Activated T-helper 1 cell treated with anti-CD3 and anti-CD28 coated beads, Interleukin-12 subunit alpha, Interleukin-12 subunit beta, Interleukin-2, Interleukin-4 antibody, amounts not matched to agents 30 ng/mL and 10 ng/mL and 1 ng/mL, durations not matched to agents 14 hours and 24 hours and 36 hours (primary cell): ENCODE measurements around the gene POLR2M. TPM values are rescaled to one million over a fixed set of nuclear protein-coding genes. Genes with fewer than 3 reads are reported as not detected.

Experiments
- DNase-seq: peaks from one replicate; pipeline ENCODE4 v3.0.0; 2021; ENCODE audit warnings: low spot score
- H3K27ac Mint-ChIP-seq: one replicate; pipeline ENCODE4 v1.8.0; 2021; ENCODE audit warnings: mild to moderate bottlenecking, mixed read lengths
- H3K27me3 Mint-ChIP-seq: one replicate; pipeline ENCODE4 v1.8.0; 2022; ENCODE audit warnings: mild to moderate bottlenecking, moderate library complexity, mixed read lengths; ENCODE audit not compliant: insufficient read depth
- H3K36me3 Mint-ChIP-seq: one replicate; pipeline ENCODE4 v1.8.0; 2021; ENCODE audit warnings: low read depth, mixed read lengths
- H3K4me1 Mint-ChIP-seq: one replicate; pipeline ENCODE4 v1.8.0; 2021; ENCODE audit warnings: low read depth, mixed read lengths
- H3K4me3 Mint-ChIP-seq: one replicate; pipeline ENCODE4 v1.8.0; 2021; ENCODE audit warnings: mild to moderate bottlenecking, moderate library complexity, mixed read lengths
- H3K9me3 Mint-ChIP-seq: one replicate; pipeline ENCODE4 v1.8.0; 2021; ENCODE audit warnings: mixed read lengths
- intact Hi-C: fragments of 100-400 bp; cut with micrococcal nuclease; formaldehyde crosslinking; loops from one replicate; pipeline ENCODE4 v1.15.1; 2024
- total RNA-seq: library from RNA; stranded (reverse); gene quantifications from 2 replicates; pipeline ENCODE4 v1.2.3, GENCODE V29; 2022

POLR2M gene
- total RNA-seq, 1 donor from 2014 or later, result 60.3 TPM

DNA sequence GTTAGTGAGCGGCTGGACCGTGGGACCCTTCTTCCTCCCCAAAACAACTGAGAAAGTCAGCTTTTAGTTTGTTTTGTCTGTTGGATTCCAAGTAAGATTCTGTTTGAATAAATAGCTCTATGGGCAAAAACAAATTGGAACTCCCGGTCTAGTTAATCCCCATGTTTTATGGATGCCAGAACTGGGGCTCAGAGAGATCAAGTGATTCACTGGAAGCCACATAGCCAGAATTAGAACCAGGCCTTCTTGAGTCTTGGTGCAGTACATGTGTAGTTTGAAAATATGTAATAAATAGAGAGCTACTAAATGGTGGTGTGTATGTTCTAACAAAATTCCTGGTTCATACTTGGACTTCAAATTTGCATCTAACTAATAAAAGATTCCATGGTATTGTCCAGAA lies 29.3 kb upstream of the POLR2M start:
- no peak for DNase-seq
- Mint-ChIP-seq H3K27ac (no peak overlapping the region), H3K36me3 (no peaks in the 10 kb centered on the region), H3K27me3 (peaks cover 12% of the 10 kb centered on the region), H3K4me3 (no peak overlapping the region), H3K9me3 (no peaks in the 10 kb centered on the region), H3K4me1 (peaks cover 15% of the 10 kb centered on the region)
- intact Hi-C loops, result no loop called here

DNA sequence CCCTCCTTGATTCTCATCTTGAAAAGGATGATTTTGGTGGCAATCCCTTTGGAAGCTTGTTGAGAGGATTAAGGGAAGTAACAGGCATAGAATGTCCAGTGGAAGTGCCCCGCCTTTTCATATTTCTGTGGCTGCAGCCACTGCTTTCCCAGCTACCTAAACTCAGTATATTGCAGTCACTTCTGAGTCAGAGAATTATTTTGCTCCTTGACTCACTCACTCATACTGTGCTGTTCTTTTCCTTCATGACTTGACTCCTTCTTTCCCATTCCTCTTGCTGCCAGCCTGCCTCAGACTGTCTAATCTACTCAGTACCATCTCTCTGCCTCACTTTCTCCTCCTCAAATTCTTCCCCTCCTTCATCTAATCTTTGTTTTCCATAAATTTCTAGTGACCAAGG lies 26.5 kb upstream of the POLR2M start:
- no peak for DNase-seq
- intact Hi-C loops, result no loop called here
- no peak overlapping the region for H3K27ac Mint-ChIP-seq
- no peaks in the 10 kb centered on the region for H3K9me3 Mint-ChIP-seq
- H3K27me3 Mint-ChIP-seq, result peaks cover 5% of the 10 kb centered on the region
- H3K4me3 Mint-ChIP-seq, result no peak overlapping the region
- H3K36me3 Mint-ChIP-seq, result no peaks in the 10 kb centered on the region
- peaks cover 15% of the 10 kb centered on the region for H3K4me1 Mint-ChIP-seq

DNA sequence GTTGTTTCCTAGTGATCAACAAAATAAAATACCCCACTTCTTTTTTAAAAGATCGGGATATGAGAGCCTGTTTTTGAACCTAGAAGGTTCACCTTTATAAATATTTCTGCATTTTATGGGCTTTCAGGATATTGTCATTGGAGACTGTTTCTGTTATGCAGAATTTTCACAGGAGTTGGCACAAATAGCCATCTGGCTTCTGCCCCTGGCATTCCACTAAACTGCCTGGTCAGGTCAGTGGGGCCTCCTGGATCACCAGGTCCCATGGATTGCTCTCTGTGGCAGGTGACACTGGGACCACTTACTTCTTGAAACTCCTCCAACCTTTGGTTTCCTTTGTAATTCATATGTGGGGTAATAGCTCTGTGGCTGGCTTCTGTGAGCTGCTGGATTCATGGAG lies 25.5 kb upstream of the POLR2M start:
- H3K27me3 Mint-ChIP-seq, result no peaks in the 10 kb centered on the region
- no peaks in the 10 kb centered on the region for H3K36me3 Mint-ChIP-seq
- no peak overlapping the region for H3K27ac Mint-ChIP-seq
- H3K4me1 Mint-ChIP-seq, result peaks cover 15% of the 10 kb centered on the region
- H3K4me3 Mint-ChIP-seq, result no peak overlapping the region
- no peak for DNase-seq
- H3K9me3 Mint-ChIP-seq, result no peaks in the 10 kb centered on the region
- intact Hi-C loops, result no loop called here

DNA sequence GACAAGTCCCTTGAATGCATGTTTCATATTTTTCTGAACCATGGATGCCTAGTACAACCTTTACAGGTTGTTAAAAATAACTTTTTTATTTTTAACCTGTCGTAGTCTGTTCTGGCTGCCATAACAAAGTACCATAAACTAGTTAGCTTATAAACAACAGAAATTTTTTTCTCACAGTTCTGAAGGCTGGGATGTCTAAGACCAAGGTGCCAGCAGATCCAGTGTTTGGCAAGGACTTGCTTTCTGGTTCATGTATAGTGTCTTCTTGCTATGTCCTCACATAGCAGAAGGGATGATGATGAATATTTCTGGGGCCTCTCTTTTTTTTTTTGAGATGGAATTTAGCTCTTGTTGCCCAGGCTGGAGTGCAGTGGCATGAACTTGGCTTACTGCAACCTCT lies 23.0 kb upstream of the POLR2M start:
- no peaks in the 10 kb centered on the region for H3K36me3 Mint-ChIP-seq
- DNase-seq, result no peak
- peaks cover 15% of the 10 kb centered on the region for H3K4me1 Mint-ChIP-seq
- H3K9me3 Mint-ChIP-seq, result no peaks in the 10 kb centered on the region
- no peak overlapping the region for H3K4me3 Mint-ChIP-seq
- no peaks in the 10 kb centered on the region for H3K27me3 Mint-ChIP-seq
- H3K27ac Mint-ChIP-seq, result no peak overlapping the region
- intact Hi-C loops, result no loop called here

DNA sequence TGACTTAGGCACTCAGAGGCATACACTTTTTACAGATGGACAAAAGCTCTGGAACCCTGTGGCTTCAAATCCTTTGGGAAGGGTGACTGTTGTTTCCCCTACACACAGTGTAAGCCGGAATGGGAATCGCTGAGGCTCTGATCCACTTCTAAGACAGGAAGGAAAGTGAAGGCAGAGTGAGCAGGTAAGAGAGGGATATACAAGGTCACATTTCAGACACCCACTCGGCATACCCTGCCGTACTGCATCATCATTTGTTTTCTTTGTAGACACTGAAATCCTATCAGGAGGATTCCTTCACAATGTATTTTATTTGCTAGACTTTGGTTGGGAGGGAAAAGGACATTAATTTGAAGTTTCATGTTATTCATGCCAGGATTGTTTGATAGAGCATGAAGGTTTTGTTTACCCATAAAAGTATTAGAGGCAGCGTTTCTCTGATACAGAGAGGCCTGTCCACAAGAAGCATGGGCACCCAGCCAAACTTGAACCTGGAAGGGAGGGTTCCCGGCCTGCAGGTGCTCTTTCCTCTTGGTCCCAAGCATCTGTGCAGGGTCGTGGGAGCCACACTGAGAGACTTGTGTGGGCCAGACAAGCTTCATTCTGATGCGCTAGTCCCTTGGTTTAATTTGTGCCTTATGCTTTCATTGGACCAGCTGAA lies 21.9 kb upstream of the POLR2M start:
- no peak for DNase-seq
- no peaks in the 10 kb centered on the region for H3K36me3 Mint-ChIP-seq
- H3K27me3 Mint-ChIP-seq, result no peaks in the 10 kb centered on the region
- H3K4me3 Mint-ChIP-seq, result no peak overlapping the region
- intact Hi-C loops, result no loop called here
- peaks cover 15% of the 10 kb centered on the region for H3K4me1 Mint-ChIP-seq
- H3K9me3 Mint-ChIP-seq, result no peaks in the 10 kb centered on the region
- no peak overlapping the region for H3K27ac Mint-ChIP-seq

DNA sequence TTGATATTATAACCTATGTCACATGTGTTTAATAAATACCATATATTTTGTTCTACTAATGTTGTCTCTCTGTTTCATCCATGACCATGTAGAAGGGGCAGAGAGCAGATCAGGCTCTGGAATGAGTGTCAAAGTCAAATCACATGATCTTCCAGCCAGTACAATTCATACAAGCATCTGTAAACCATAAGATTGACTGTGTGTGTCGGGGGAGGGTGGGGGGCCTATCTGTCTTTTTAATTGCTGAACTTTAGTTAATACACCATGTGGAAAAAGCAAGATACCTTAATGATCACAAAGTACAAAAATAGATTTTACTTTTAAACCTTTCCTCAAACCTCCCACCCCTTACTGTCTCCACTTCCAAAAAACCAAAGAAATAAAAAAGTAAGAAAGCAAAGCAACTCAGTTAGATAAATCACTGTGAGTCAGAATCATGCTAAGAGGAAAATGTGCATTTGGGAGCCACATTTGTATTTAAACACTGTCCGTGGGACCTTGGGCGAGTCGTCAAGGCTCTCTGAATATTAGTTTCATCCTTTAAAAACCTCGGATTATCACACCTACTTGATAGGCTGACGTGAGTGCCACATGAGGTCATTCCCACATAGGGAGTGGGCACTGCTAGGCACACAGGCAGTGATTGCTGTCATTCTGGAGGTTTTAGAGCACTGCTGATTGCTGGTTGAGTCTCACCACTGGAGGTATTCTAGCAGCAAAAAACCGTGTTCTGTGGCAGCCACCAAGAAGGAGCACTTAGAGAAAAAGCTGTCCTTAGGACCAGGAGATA lies 21.0 kb upstream of the POLR2M start:
- Mint-ChIP-seq H3K27ac (no peak overlapping the region), H3K36me3 (no peaks in the 10 kb centered on the region), H3K27me3 (no peaks in the 10 kb centered on the region), H3K4me3 (no peak overlapping the region), H3K9me3 (no peaks in the 10 kb centered on the region), H3K4me1 (peaks cover 9% of the 10 kb centered on the region)
- intact Hi-C loops, result no loop called here
- no peak for DNase-seq

DNA sequence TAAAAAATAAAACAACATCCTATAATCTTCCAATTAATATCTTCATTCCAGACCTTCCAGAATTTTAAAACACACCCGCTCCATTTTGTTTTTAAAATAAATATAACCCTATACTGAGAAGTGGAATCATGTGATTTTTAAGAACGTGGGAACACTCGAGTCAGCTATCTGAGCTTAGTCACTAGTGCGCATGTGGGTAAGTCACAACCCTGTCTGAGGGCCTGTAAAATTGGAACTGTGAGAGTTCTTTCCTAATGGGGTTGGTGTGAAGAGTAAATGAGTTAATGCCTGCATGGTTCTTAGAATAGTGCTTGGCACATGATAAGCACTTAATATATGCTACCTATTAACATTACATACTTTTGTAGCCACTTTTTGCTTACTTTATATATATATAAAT lies 19.9 kb upstream of the POLR2M start:
- Mint-ChIP-seq H3K4me3 (no peak overlapping the region), H3K27me3 (no peaks in the 10 kb centered on the region), H3K4me1 (no peaks in the 10 kb centered on the region), H3K27ac (no peak overlapping the region), H3K36me3 (no peaks in the 10 kb centered on the region), H3K9me3 (no peaks in the 10 kb centered on the region)
- DNase-seq, result no peak
- intact Hi-C loops, result no loop called here

DNA sequence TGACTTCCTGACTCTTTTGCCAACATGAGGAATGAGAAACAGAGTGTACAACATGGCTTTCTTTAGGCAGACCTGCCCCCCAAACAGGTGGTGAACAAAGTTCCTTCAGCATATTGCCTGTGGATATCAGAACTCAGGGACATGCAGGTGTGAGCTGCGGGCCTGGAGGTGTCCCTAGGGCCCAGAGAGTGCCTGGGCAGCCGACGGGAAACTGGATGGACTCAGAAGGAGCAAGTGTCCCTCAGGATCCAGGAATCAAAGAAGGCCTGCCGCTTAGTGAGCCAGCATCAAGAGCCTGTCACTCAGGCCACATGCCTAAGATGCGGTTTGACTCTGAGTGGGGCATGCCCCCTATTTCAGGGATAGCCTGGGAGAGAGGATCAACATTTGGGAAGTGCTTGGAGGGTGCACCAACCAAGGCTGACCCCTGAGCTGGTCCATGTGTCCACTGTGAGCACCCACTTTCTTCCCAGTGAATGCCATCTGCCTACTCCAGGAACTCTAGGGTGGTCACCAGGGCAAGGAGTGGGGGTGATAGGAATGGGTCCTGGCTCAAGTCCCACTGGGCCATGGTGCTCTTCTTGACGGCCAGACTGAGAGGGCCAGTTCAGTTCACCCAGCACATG lies 16.1 kb upstream of the POLR2M start:
- no peak overlapping the region for H3K27ac Mint-ChIP-seq
- no peak for DNase-seq
- H3K4me1 Mint-ChIP-seq, result no peaks in the 10 kb centered on the region

DNA sequence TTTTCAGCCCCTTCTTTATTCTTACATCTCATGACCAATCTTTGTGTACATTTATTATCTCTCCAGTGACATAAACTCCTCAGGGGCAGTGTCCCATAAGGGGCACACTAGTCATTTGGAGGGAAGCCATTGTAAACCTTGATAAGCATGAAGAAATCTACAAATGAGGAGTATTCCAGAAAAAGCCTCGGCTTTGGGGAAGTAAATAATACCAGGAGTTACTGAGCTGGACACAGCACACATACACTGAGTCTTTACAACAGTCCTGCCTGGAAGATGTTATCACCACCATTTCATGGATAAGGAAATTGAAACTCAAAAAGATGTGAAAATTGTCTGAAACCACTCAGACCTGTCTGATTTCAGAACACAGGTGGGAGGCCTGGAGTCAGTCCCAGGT lies 15.4 kb upstream of the POLR2M start:
- no peaks in the 10 kb centered on the region for H3K27me3 Mint-ChIP-seq
- no peak overlapping the region for H3K4me3 Mint-ChIP-seq
- H3K36me3 Mint-ChIP-seq, result no peaks in the 10 kb centered on the region
- H3K27ac Mint-ChIP-seq, result no peak overlapping the region
- no peak for DNase-seq
- intact Hi-C loops, result no loop called here
- no peaks in the 10 kb centered on the region for H3K9me3 Mint-ChIP-seq
- no peaks in the 10 kb centered on the region for H3K4me1 Mint-ChIP-seq

More for the DNA sequence above, 16.1 kb upstream of the POLR2M start:
- no peak overlapping the region for H3K4me3 Mint-ChIP-seq
- no peaks in the 10 kb centered on the region for H3K9me3 Mint-ChIP-seq
- no peaks in the 10 kb centered on the region for H3K36me3 Mint-ChIP-seq
- intact Hi-C loops, result no loop called here
- H3K27me3 Mint-ChIP-seq, result no peaks in the 10 kb centered on the region

DNA sequence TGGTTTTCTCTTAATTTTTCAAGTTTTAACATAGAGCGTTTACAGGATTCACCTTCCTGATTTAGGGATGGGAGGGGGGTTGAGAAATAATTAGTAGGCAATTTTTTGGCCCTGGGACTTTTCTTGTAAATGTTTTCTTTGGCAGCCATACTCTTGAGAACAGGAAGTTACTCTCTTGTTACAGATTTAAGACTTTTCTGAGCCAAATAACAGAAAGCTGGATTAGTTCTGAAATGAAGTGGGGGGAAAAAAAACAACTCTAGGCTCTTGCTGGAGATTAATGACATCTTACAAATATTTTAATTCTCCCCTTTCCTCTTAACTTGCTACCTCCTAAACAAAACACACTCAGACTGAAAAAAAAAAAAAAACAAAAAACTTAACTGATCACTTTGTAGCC lies 13.8 kb upstream of the POLR2M start:
- Mint-ChIP-seq H3K4me3 (no peak overlapping the region), H3K9me3 (no peaks in the 10 kb centered on the region), H3K27me3 (no peaks in the 10 kb centered on the region), H3K27ac (no peak overlapping the region), H3K4me1 (no peaks in the 10 kb centered on the region), H3K36me3 (no peaks in the 10 kb centered on the region)
- intact Hi-C loops, result no loop called here
- no peak for DNase-seq

DNA sequence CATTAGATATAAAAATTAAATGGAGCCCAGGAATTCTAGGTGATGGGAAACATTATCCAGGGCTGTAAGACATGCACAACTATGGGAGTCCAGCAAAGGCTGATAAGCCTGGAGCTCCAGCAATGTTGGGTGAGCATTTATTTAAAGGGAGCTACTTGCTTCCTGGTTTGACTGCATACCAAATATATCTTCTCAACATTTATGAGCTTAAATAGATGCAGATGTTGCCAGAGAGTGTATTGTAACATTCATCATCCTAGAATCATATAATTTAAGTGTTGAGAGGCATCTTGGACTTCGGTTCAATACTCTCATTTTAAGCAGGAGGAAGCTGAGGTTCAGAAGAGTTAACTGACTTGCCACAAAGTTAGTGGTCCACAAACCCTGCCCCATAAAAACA lies 12.2 kb upstream of the POLR2M start:
- Mint-ChIP-seq H3K27me3 (no peaks in the 10 kb centered on the region), H3K36me3 (no peaks in the 10 kb centered on the region), H3K4me3 (no peak overlapping the region)

DNA sequence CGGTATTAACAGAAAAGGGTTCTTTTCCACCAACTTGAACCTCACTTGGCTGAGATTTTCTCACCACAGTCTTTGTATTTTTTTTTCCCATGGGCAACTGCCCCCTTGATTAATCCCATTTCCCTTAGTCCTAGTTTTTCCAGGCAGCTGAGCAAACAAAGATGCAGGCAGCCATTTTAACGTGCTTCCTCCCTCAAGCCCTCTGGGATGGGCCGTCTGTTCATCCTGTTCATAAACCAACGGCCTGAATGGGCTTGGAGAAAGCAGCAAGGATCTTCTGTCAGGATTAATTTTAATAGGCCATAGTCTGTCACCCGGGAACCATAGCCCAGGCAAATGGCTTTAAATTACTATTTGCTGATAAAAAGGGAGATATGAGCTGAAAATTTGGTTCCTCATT lies 10.4 kb upstream of the POLR2M start:
- Mint-ChIP-seq H3K4me3 (no peak overlapping the region), H3K36me3 (no peaks in the 10 kb centered on the region)
- intact Hi-C loops, result no loop called here

More for the DNA sequence above, 12.2 kb upstream of the POLR2M start:
- Mint-ChIP-seq H3K27ac (no peak overlapping the region), H3K9me3 (no peaks in the 10 kb centered on the region), H3K4me1 (no peaks in the 10 kb centered on the region)
- intact Hi-C loops, result no loop called here
- DNase-seq, result no peak

DNA sequence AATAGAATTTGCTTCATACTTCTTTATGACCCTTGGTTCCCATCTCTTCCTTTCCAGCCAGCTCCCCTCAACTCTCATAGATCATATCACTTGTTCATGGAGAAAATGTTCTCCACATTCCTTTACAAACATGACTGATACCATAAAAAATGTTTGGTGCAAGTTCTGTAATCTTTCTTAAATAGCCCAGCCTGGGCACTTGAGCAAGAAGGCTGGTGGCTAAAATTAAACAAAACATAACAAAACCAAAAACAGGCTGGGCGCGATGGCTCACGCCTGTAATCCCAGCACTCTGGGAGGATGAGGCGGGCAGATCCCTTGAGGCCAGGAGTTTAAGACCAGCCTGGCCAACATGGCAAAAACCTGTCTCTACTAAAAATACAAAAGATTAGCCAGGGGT lies 8.9 kb upstream of the POLR2M start:
- peaks cover 3% of the 10 kb centered on the region for H3K27me3 Mint-ChIP-seq

More for the DNA sequence above, 10.4 kb upstream of the POLR2M start:
- Mint-ChIP-seq H3K27me3 (peaks cover 3% of the 10 kb centered on the region), H3K4me1 (no peaks in the 10 kb centered on the region), H3K27ac (no peak overlapping the region), H3K9me3 (no peaks in the 10 kb centered on the region)
- DNase-seq, result no peak

More for the DNA sequence above, 8.9 kb upstream of the POLR2M start:
- H3K36me3 Mint-ChIP-seq, result no peaks in the 10 kb centered on the region
- no peaks in the 10 kb centered on the region for H3K9me3 Mint-ChIP-seq
- H3K4me1 Mint-ChIP-seq, result no peaks in the 10 kb centered on the region
- no peak overlapping the region for H3K27ac Mint-ChIP-seq
- no peak for DNase-seq
- intact Hi-C loops, result no loop called here
- H3K4me3 Mint-ChIP-seq, result no peak overlapping the region
